SK-N-SH treated with all-trans-retinoic acid at 6 μM for 48 hours (cell line): Measurements from ENCODE around the gene SMYD3.
A peak's percentile ranks its signal among the peaks of the same experiment; 100 is the strongest.

Experiments
- ATAC-seq: fragments of 200-7000 bp; cut with Tn5 transposase; 3 replicates; pipeline ENCODE4 v1.9.1; 2020; ENCODE audit warnings: mild to moderate bottlenecking, moderate library complexity
- ARNTL ChIP-seq: fragments of 450-650 bp; formaldehyde crosslinking; IDR thresholded peaks from 2 replicates; pipeline ENCODE4 v1.5.0; 2020; ENCODE audit warnings: low read depth, mild to moderate bottlenecking, moderate library complexity, borderline replicate concordance
- BACH2 ChIP-seq: fragments of 250-450 bp; sonication (Bioruptor Pico); IDR thresholded peaks from 2 replicates; pipeline ENCODE4 v1.9.0; 2021; ENCODE audit warnings: mild to moderate bottlenecking, borderline replicate concordance
- CSDC2 ChIP-seq: fragments of 250-450 bp; sonication (Bioruptor Pico); IDR thresholded peaks from 2 replicates; pipeline ENCODE4 v1.5.0; 2020; ENCODE audit warnings: mild to moderate bottlenecking, moderate library complexity
- ESRRG ChIP-seq: fragments of 250-450 bp; sonication (Bioruptor Pico); IDR thresholded peaks from 2 replicates; pipeline ENCODE4 v1.6.1; 2021; ENCODE audit warnings: mild to moderate bottlenecking
- GLIS3 ChIP-seq: fragments of 250-450 bp; sonication (Bioruptor Pico); IDR thresholded peaks from 2 replicates; pipeline ENCODE4 v1.5.0; 2020; ENCODE audit warnings: mild to moderate bottlenecking, moderate library complexity
- ISL1 ChIP-seq: fragments of 250-450 bp; sonication (Bioruptor Pico); IDR thresholded peaks from 2 replicates; pipeline ENCODE4 v2.1.2; 2022; ENCODE audit warnings: mild to moderate bottlenecking, moderate library complexity
- OSR1 ChIP-seq: fragments of 250-450 bp; sonication (Bioruptor Pico); IDR thresholded peaks from 2 replicates; pipeline ENCODE4 v1.8.0; 2022; ENCODE audit warnings: moderate library complexity, mild to moderate bottlenecking, inconsistent platforms
- POU6F1 ChIP-seq: fragments of 250-450 bp; sonication (Bioruptor Pico); IDR thresholded peaks from 2 replicates; pipeline ENCODE4 v1.8.0; 2021; ENCODE audit warnings: low read depth, mild to moderate bottlenecking, moderate library complexity, borderline replicate concordance
- PPARA ChIP-seq: fragments of 250-450 bp; sonication (Bioruptor Pico); IDR thresholded peaks from 2 replicates; pipeline ENCODE4 v1.5.0; 2020; ENCODE audit warnings: mild to moderate bottlenecking, borderline replicate concordance
- SNAI2 ChIP-seq: fragments of 250-450 bp; sonication (Bioruptor Pico); IDR thresholded peaks from 2 replicates; pipeline ENCODE4 v1.5.0; 2020; ENCODE audit warnings: mild to moderate bottlenecking, moderate library complexity
- TCF4 ChIP-seq: fragments of 250-450 bp; sonication (Bioruptor Pico); IDR thresholded peaks from 2 replicates; pipeline ENCODE4 v1.8.0; 2021; ENCODE audit warnings: mild to moderate bottlenecking, moderate library complexity, borderline replicate concordance
- TOX ChIP-seq: fragments of 250-450 bp; sonication (Bioruptor Pico); IDR thresholded peaks from 2 replicates; pipeline ENCODE4 v1.8.0; 2021; ENCODE audit warnings: mild to moderate bottlenecking, moderate library complexity, borderline replicate concordance
- ZC3H10 ChIP-seq: fragments of 250-450 bp; sonication (Bioruptor Pico); IDR thresholded peaks from 2 replicates; pipeline ENCODE4 v1.5.1; 2021; ENCODE audit warnings: mild to moderate bottlenecking, moderate library complexity
- ZFP3 ChIP-seq: fragments of 250-450 bp; sonication (Bioruptor Pico); IDR thresholded peaks from 2 replicates; pipeline ENCODE4 v1.5.0; 2020; ENCODE audit warnings: mild to moderate bottlenecking, moderate library complexity
- ZFP30 ChIP-seq: fragments of 450-650 bp; formaldehyde crosslinking; IDR thresholded peaks from 2 replicates; pipeline ENCODE4 v1.5.0; 2022; ENCODE audit warnings: mild to moderate bottlenecking, moderate library complexity
- ZNF70 ChIP-seq: fragments of 450-650 bp; formaldehyde crosslinking; IDR thresholded peaks from 2 replicates; pipeline ENCODE4 v1.5.0; 2020; ENCODE audit warnings: mild to moderate bottlenecking, moderate library complexity
- ZNF8 ChIP-seq: fragments of 450-650 bp; formaldehyde crosslinking; IDR thresholded peaks from 2 replicates; pipeline ENCODE4 v1.5.0; 2020; ENCODE audit warnings: mild to moderate bottlenecking, moderate library complexity
- TF ChIP-seq, protein P1 (sequence below): fragments of 250-450 bp; sonication (Bioruptor Pico); IDR thresholded peaks from 2 replicates; pipeline ENCODE4 v1.5.0; 2020; ENCODE audit warnings: mild to moderate bottlenecking, moderate library complexity
- TF ChIP-seq, protein P2 (sequence below): fragments of 250-450 bp; sonication (Bioruptor Pico); IDR thresholded peaks from 2 replicates; pipeline ENCODE4 v1.5.1; 2021; ENCODE audit warnings: mild to moderate bottlenecking, moderate library complexity
- TF ChIP-seq, protein P3 (sequence below): fragments of 250-450 bp; sonication (Bioruptor Pico); IDR thresholded peaks from 2 replicates; pipeline ENCODE4 v1.8.0; 2020; ENCODE audit warnings: mild to moderate bottlenecking, moderate library complexity, borderline replicate concordance
- TF ChIP-seq, protein P4 (sequence below): fragments of 250-450 bp; sonication (Bioruptor Pico); IDR thresholded peaks from 2 replicates; pipeline ENCODE4 v1.5.1; 2020; ENCODE audit warnings: low read depth, mild to moderate bottlenecking, moderate library complexity

SMYD3 gene

GRCh38 chr1:246058466-246058865 is 448.6 kb downstream of the SMYD3 start:
- no peak for ATAC-seq
- no peak for TF ChIP-seq OSR1 (CRISPR knock-in tag)
- no peak for TF ChIP-seq ZNF70
- TF ChIP-seq TOX (CRISPR knock-in tag), result no peak
- TF ChIP-seq BACH2 (CRISPR knock-in tag), result no peak
- TF ChIP-seq POU6F1 (CRISPR knock-in tag), result no peak
- TF ChIP-seq, protein P1, sequence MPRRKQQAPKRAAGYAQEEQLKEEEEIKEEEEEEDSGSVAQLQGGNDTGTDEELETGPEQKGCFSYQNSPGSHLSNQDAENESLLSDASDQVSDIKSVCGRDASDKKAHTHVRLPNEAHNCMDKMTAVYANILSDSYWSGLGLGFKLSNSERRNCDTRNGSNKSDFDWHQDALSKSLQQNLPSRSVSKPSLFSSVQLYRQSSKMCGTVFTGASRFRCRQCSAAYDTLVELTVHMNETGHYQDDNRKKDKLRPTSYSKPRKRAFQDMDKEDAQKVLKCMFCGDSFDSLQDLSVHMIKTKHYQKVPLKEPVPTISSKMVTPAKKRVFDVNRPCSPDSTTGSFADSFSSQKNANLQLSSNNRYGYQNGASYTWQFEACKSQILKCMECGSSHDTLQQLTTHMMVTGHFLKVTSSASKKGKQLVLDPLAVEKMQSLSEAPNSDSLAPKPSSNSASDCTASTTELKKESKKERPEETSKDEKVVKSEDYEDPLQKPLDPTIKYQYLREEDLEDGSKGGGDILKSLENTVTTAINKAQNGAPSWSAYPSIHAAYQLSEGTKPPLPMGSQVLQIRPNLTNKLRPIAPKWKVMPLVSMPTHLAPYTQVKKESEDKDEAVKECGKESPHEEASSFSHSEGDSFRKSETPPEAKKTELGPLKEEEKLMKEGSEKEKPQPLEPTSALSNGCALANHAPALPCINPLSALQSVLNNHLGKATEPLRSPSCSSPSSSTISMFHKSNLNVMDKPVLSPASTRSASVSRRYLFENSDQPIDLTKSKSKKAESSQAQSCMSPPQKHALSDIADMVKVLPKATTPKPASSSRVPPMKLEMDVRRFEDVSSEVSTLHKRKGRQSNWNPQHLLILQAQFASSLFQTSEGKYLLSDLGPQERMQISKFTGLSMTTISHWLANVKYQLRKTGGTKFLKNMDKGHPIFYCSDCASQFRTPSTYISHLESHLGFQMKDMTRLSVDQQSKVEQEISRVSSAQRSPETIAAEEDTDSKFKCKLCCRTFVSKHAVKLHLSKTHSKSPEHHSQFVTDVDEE (CRISPR knock-in tag), result no peak
- TF ChIP-seq, protein P2, sequence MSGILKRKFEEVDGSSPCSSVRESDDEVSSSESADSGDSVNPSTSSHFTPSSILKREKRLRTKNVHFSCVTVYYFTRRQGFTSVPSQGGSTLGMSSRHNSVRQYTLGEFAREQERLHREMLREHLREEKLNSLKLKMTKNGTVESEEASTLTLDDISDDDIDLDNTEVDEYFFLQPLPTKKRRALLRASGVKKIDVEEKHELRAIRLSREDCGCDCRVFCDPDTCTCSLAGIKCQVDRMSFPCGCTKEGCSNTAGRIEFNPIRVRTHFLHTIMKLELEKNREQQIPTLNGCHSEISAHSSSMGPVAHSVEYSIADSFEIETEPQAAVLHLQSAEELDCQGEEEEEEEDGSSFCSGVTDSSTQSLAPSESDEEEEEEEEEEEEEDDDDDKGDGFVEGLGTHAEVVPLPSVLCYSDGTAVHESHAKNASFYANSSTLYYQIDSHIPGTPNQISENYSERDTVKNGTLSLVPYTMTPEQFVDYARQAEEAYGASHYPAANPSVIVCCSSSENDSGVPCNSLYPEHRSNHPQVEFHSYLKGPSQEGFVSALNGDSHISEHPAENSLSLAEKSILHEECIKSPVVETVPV (CRISPR knock-in tag), result no peak
- no peak for TF ChIP-seq ESRRG
- TF ChIP-seq ZFP3 (CRISPR knock-in tag), result no peak
- TF ChIP-seq TCF4 (CRISPR knock-in tag), result no peak
- TF ChIP-seq ZC3H10 (CRISPR knock-in tag), result no peak
- TF ChIP-seq, protein P3, sequence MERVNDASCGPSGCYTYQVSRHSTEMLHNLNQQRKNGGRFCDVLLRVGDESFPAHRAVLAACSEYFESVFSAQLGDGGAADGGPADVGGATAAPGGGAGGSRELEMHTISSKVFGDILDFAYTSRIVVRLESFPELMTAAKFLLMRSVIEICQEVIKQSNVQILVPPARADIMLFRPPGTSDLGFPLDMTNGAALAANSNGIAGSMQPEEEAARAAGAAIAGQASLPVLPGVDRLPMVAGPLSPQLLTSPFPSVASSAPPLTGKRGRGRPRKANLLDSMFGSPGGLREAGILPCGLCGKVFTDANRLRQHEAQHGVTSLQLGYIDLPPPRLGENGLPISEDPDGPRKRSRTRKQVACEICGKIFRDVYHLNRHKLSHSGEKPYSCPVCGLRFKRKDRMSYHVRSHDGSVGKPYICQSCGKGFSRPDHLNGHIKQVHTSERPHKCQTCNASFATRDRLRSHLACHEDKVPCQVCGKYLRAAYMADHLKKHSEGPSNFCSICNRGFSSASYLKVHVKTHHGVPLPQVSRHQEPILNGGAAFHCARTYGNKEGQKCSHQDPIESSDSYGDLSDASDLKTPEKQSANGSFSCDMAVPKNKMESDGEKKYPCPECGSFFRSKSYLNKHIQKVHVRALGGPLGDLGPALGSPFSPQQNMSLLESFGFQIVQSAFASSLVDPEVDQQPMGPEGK (CRISPR knock-in tag), result no peak
- TF ChIP-seq, protein P4, sequence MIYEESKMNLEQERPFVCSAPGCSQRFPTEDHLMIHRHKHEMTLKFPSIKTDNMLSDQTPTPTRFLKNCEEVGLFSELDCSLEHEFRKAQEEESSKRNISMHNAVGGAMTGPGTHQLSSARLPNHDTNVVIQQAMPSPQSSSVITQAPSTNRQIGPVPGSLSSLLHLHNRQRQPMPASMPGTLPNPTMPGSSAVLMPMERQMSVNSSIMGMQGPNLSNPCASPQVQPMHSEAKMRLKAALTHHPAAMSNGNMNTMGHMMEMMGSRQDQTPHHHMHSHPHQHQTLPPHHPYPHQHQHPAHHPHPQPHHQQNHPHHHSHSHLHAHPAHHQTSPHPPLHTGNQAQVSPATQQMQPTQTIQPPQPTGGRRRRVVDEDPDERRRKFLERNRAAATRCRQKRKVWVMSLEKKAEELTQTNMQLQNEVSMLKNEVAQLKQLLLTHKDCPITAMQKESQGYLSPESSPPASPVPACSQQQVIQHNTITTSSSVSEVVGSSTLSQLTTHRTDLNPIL, result no peak
- no peak for TF ChIP-seq ZNF8
- no peak for TF ChIP-seq ARNTL (CRISPR knock-in tag)
- TF ChIP-seq GLIS3 (CRISPR knock-in tag), result no peak
- no peak for TF ChIP-seq ZFP30 (CRISPR knock-in tag)

DNA sequence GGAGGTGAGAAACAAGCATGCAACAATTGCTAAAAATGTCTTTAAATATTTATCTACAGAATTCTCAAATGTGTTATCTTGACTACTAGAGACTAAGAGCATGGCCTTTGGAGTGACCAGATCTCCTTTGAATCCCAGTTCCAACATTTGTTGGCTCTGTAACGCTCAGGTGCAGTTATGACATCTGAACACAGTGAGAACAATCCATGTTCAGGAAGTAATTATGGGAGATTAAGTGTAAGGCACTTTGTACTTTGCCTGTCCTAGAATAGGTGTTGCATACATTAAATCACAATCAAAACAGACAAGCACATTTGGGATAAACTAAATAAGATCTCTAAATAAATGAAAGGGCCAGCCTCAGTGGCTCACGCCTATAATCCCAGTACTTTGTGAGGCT is 454.5 kb downstream of the SMYD3 start:
- no peak for ATAC-seq
- TF ChIP-seq ZC3H10 (CRISPR knock-in tag) (no peak), PPARA (CRISPR knock-in tag) (no peak), ZNF70 (no peak), SNAI2 (CRISPR knock-in tag) (no peak)

GRCh38 chr1:246051909-246052518 is 455.1 kb downstream of the SMYD3 start:
- TF ChIP-seq ZFP3 (CRISPR knock-in tag), result no peak
- TF ChIP-seq CSDC2 (CRISPR knock-in tag), result no peak
- no peak for TF ChIP-seq OSR1 (CRISPR knock-in tag)
- TF ChIP-seq, protein P4, result no peak
- no peak for TF ChIP-seq POU6F1 (CRISPR knock-in tag)
- TF ChIP-seq ZFP30 (CRISPR knock-in tag), result peak; percentile 41; the same call in 1 of the 2 replicates
- TF ChIP-seq ISL1, result peak; percentile 96
- TF ChIP-seq, all 23 proteins: peak for 2
- peak; percentile 83 for ATAC-seq
